EL (cell line): ENCODE data around the gene PRUNE1.

Experiments used
- DNase-seq: peaks from one replicate; pipeline ENCODE4 v3.0.0-alpha.2; 2016

PRUNE1 gene

DNA sequence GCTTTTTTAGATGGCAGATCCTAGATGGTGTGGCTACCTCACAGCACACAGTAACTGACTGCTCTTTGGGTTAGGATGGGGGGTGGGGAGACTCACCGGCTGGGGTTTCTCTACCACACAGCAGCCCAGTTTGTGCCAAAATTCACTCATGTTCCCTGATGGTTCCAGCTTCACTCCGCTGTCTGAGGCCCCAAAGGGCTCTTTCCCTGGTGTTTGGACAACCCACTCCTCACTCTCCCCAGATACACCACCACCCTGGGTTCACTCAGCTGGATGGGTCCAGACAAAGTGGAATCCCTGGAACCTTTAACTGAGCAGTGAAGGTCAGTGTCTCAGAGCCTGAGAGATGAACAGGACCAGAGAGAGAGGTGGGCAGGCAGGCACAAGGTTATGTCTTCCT lies 47.3 kb downstream of the PRUNE1 start:
- no peak for DNase-seq

- no peak for DNase-seq
Measured at GRCh38 chr1:151056149-151056548, 47.9 kb downstream of the PRUNE1 start.

GRCh38 chr1:151058692-151059091 lies 50.4 kb downstream of the PRUNE1 start:
- DNase-seq: peak; percentile 26

DNA sequence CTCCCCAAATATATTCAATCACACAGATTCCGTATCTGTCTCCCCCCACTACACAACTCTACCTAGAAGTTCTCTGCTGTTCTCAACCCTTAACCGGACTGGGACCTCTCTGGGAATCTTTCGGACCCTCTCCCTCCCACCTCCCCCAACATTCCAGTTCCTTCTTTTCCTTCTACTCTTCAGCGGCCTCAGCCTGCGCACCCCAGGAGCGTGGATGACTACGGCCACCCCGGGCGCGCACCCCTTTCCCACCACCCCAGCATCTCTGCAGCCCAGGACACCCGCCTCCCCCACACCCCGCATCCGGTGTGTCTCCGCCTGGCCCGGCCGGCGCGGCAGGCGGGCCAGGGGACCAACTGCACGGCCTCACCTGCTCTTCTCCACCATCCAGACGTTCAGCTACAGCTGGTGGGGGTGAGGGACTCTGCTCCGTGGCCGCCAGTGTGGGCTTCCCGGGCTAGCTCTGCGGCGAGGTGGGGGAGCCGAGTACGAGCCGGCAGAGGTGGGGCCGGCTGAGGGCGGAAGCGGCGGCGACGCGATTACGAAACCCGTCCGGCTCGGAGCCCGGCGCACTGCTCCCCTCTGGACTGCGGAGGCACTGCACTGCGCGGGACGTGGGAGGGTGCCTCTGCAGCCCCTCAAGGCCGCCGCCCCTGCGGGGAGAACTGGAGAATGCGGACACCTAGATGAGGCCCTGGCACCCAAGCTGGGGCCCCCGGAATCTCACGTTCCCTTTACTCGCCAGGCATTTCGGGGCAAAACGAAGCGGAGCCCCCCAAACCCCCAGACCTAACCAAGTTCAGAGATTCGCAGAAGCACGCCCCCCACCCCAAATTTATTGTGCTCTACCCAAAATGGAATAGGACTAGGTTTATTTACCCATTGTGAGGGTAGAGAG lies 51.1 kb downstream of the PRUNE1 start, which contains the start of gene CDC42SE1:
Gene CDC42SE1 (minus strand): TSS at position 514 of the 898 bp plus-strand sequence. CDS start 3,892 bp downstream, outside the sequence.
- peak; percentile 83 for DNase-seq

DNA sequence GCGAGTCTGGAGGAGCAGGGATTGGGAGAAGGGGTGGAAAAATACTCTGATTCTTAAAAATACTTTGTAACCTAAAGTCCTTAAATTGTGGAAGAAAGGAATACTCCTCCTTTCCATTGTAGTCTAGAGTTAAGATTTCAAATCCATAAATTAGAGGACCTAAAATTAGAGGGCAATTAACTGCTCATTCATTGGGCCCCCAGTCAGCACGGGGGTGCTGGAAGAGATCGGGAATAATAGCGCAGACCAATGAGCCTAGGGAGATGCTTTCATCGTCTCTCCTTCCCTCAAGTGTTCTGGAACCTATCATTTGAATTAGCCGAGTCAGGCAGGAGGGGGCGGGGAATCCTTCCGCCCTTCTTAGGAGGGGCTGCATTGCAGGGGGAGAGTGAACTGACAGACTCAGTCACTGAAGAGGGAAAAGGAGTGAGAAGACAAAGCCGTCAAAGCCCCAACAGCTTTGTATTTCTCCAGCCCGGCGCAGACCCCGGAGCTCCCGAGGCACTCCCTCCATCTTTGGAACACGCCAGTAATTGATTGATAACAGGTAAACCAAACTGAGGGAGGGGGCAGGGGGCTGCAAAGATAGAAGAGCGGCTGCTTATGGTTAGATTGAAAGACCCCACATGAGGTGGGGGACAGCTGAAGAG lies 51.9 kb downstream of the PRUNE1 start, which contains the start of gene MLLT11:
Gene MLLT11 (plus strand): TSS at position 391 of the 650 bp plus-strand sequence. CDS start 6,828 bp downstream, outside the sequence.
- DNase-seq: peak; percentile 67

GRCh38 chr1:151060657-151061421 lies 52.6 kb downstream of the PRUNE1 start:
- DNase-seq: peak; percentile 13

- DNase-seq: no peak
Measured at GRCh38 chr1:151061704-151062103, 53.5 kb downstream of the PRUNE1 start.

- DNase-seq: peak; percentile 82
Measured at GRCh38 chr1:151062741-151063371, 54.6 kb downstream of the PRUNE1 start.

DNA sequence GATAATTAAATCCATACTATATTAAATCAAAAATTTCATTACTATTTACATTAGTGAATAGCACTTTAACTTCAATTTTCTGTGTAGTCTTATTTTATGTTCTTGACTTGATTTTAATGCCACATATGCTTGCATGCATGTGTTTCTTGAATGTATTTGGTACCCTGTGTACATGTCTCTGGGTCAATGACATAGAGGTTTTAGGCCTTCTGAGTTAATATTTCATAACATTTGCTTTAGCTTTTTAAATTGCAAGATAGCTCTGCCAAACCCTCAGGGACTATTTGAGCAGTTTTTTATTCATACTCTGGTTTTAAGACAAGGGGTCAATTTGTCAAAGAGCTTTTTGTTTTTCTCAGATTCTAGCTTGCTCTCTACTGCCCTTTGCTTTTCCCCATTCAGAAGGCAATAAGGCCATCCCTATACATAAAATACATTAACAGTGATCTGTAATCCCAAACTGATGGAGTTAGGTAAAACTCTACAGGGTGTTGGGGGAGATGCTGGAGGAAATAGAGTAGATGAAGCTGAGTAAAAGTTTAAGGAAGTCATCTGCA lies 56.9 kb downstream of the PRUNE1 start:
- no peak for DNase-seq

DNA sequence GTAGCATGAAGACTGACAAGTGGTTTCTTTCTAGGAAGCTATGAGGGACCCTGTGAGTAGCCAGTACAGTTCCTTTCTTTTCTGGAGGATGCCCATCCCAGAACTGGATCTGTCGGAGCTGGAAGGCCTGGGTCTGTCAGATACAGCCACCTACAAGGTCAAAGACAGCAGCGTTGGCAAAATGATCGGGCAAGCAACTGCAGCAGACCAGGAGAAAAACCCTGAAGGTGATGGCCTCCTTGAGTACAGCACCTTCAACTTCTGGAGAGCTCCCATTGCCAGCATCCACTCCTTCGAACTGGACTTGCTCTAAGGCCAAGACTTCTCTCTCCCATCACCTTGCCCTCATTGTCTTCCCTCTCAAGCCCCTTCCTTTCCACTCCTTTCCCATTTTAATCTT lies 58.9 kb downstream of the PRUNE1 start:
- no peak for DNase-seq

GRCh38 chr1:151069103-151069486 lies 60.8 kb downstream of the PRUNE1 start:
- DNase-seq: no peak

DNA sequence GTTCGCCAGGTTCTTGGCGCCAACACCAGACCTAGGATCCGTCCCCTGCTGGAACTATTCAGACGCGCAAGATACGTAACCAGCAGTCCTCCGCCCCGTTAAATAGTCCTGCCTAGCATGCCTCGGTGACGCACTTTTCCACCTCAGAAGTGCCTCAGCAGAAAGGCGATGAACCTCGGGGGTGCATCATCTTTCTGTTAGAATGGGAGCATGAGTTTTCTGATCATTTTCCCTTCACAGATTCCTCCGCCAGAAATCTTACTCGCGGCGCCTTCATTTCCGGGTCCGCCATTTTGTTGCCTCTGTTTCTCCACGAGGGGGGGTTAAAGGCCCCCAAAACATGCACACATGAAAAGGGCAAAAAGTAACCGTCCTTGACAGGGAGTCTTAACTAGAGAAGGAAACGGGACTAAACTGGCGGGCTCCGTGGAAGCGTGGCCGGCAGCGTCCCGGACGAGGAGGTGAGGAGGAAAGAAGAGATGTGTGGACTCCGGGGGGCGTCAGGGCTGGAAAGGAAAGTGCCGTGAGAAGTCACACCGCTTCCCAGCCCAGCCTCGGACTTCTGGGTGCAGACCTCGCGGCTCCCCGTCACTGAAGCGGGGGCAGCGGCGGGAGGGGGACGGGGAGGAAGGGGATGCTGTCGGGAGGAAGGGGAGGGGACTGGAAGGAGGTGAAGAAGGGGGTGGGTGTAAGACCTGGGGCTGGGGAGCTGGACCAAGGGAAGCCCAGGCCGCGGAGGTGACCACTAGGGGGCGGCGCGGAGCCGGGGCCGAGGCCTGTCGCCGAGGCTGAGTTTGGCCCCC lies 62.4 kb downstream of the PRUNE1 start, which contains the start of gene GABPB2:
Gene GABPB2 (plus strand): TSS at position 288 of the 803 bp plus-strand sequence. CDS start 17,429 bp downstream, outside the sequence.
- peak; percentile 95 for DNase-seq

DNA sequence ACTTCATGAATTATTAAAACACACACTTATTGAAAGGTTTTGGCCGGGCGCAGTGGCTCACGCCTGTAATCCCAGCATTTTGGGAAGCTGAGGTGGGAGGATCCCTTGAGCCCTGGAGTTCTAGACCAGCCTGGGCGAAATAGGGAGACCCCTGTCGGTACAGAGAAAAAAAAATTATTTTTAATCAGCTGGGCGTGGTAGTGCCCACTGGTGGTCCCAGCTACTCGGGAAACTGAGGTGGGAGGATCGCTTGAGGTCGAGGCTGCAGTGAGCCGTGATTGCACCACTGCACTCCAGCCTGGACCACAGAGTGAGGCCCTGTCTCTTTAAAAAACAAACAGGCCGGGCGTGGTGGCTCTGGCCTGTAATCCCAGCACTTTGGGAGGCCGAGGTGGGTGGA lies 64.0 kb downstream of the PRUNE1 start:
- DNase-seq: no peak
